SK-N-SH (cell line): ENCODE measurements around the gene MBNL2. TPM values are rescaled to one million over a fixed set of nuclear protein-coding genes. Genes with fewer than 3 reads are reported as not detected.
A peak's percentile ranks its signal among the peaks of the same experiment; 100 is the strongest.

Experiments used
- CTCF ChIA-PET: fragments of 300-600, 350-600 bp; formaldehyde crosslinking; extraction: SDS; loops from one replicate; lab custom pipeline; 2021; lab: Yijun Ruan, JAX
- POLR2A ChIA-PET: fragments of 350-600 bp; sonication (Branson Sonifier 250); formaldehyde crosslinking; extraction: SDS; loops from one replicate; lab custom pipeline; 2020; ENCODE audit warnings: antibody characterized with exemption, inconsistent platforms; lab: Yijun Ruan, JAX
- DNase-seq: peaks from one replicate; pipeline ENCODE4 v3.0.0; 2012
- H2AFZ ChIP-seq: fragments of 200-600 bp; sonication (generic); 2 replicates; pipeline ENCODE4 v1.8.1; 2016; ENCODE audit warnings: antibody characterized with exemption, mild to moderate bottlenecking, low read depth
- H3F3A ChIP-seq: fragments of 200-600 bp; sonication (generic); replicated peaks from 2 replicates; pipeline ENCODE3; 2016; ENCODE audit warnings: antibody characterized with exemption, mild to moderate bottlenecking; ENCODE audit not compliant: insufficient read depth
- H3K27ac ChIP-seq, 2 experiments: fragments of 200-500 bp in 1 of 2; fragments of 200-600 bp in 1 of 2; sonication (Bioruptor generic) in 1 of 2; sonication (generic), shearing (Covaris generic) in 1 of 2; 2 replicates each; pipeline versions ENCODE4 v1.5.1 to v1.6.1; 2014 to 2016; ENCODE audit warnings: low read depth in 2 of 2, inconsistent platforms in 1 of 2, low read length in 1 of 2, mild to moderate bottlenecking in 1 of 2, mixed read lengths in 1 of 2
- H3K27me3 ChIP-seq: fragments of 200-600 bp; sonication (generic), shearing (Covaris generic); 2 replicates; pipeline ENCODE4 v1.6.1; 2016; ENCODE audit warnings: mixed run types; ENCODE audit not compliant: insufficient read depth
- H3K36me3 ChIP-seq, 2 experiments: fragments of 200-500 bp in 1 of 2; fragments of 200-600 bp in 1 of 2; sonication (Bioruptor generic) in 1 of 2; sonication (generic) in 1 of 2; replicated peaks in 1 of 2; 2 replicates each; pipeline versions ENCODE3 to v1.5.1; 2014 to 2016; ENCODE audit warnings: low read length in 1 of 2, mild to moderate bottlenecking in 1 of 2; ENCODE audit not compliant: insufficient read depth in 2 of 2, control insufficient read depth in 1 of 2
- H3K4me1 ChIP-seq, 2 experiments: fragments of 200-500 bp in 1 of 2; fragments of 200-600 bp in 1 of 2; sonication (Bioruptor generic) in 1 of 2; sonication (generic), shearing (Covaris generic) in 1 of 2; 2 replicates each; pipeline versions ENCODE4 v1.5.1 to v1.6.1; 2014 to 2016; ENCODE audit warnings: low read depth in 1 of 2, low read length in 1 of 2, mixed run types in 1 of 2; ENCODE audit not compliant: insufficient read depth in 2 of 2, control insufficient read depth in 1 of 2
- H3K4me2 ChIP-seq: fragments of 200-600 bp; sonication (generic), shearing (Covaris generic); 2 replicates; pipeline ENCODE4 v1.6.1; 2017; ENCODE audit warnings: mixed run types
- H3K4me3 ChIP-seq, 2 experiments: fragments of 200-500 bp in 1 of 2; fragments of 200-600 bp in 1 of 2; sonication (Bioruptor generic) in 1 of 2; sonication (generic), shearing (Covaris generic) in 1 of 2; 2 replicates each; pipeline versions ENCODE4 v1.5.1 to v1.8.1; 2014 to 2016; ENCODE audit warnings: low read depth in 2 of 2, inconsistent platforms in 1 of 2, low read length in 1 of 2, mild to moderate bottlenecking in 1 of 2, mixed read lengths in 1 of 2, moderate library complexity in 1 of 2
- H3K79me2 ChIP-seq: fragments of 200-600 bp; sonication (generic); 2 replicates; pipeline ENCODE4 v1.8.1; 2017; ENCODE audit warnings: mild to moderate bottlenecking; ENCODE audit not compliant: insufficient read depth
- H3K9ac ChIP-seq: fragments of 200-600 bp; sonication (generic); 2 replicates; pipeline ENCODE4 v1.6.1; 2017; ENCODE audit warnings: mixed run types
- H3K9me2 ChIP-seq: fragments of 200-600 bp; sonication (generic); 2 replicates; pipeline ENCODE4 v1.6.1; 2017; ENCODE audit warnings: mixed run types
- H3K9me3 ChIP-seq: fragments of 200-600 bp; sonication (generic); 2 replicates; pipeline ENCODE4 v1.6.1; 2017; ENCODE audit warnings: mixed run types, mild to moderate bottlenecking, moderate library complexity
- H4K20me1 ChIP-seq: fragments of 200-600 bp; sonication (generic); 2 replicates; pipeline ENCODE4 v1.6.1; 2017; ENCODE audit warnings: mild to moderate bottlenecking, mixed run types; ENCODE audit not compliant: insufficient read depth
- ELF1 ChIP-seq: IDR thresholded peaks from 2 replicates; pipeline ENCODE4 v1.4.0; 2012
- FOSL2 ChIP-seq: IDR thresholded peaks from 2 replicates; pipeline ENCODE4 v1.4.0; 2012; ENCODE audit warnings: low read depth, mild to moderate bottlenecking, moderate library complexity, borderline replicate concordance
- MXI1 ChIP-seq: IDR thresholded peaks from 2 replicates; pipeline ENCODE4 v1.6.1; 2012; ENCODE audit warnings: mild to moderate bottlenecking, low read depth, low read length, improper control_type of control experiment
- NFIC ChIP-seq: IDR thresholded peaks from 2 replicates; pipeline ENCODE4 v1.4.0; 2012; ENCODE audit warnings: borderline replicate concordance
- POLR2AphosphoS5 ChIP-seq: IDR thresholded peaks from 2 replicates; pipeline ENCODE4 v1.6.1; 2012; ENCODE audit warnings: low read depth, low read length
- RCOR1 ChIP-seq: fragments of 150-350 bp; IDR thresholded peaks from 2 replicates; pipeline ENCODE4 v1.6.1; 2017; ENCODE audit warnings: antibody characterized with exemption, low read length
- TEAD4 ChIP-seq: IDR thresholded peaks from 2 replicates; pipeline ENCODE4 v1.4.0; 2012; ENCODE audit warnings: mild to moderate bottlenecking, borderline replicate concordance; ENCODE audit not compliant: insufficient read depth
- USF1 ChIP-seq: IDR thresholded peaks from 2 replicates; pipeline ENCODE4 v1.4.0; 2012; ENCODE audit warnings: low read depth, borderline replicate concordance
- WGBS: methylation state at CpG from one replicate; pipeline ENCODE4 v1.1.6; 2017; ENCODE audit warnings: low lambda C conversion rate; 5-methylcytosine and 5-hydroxymethylcytosine counted together
- polyA plus RNA-seq, 3 experiments: library from polyadenylated mRNA; depleted of rRNA; stranded (reverse); fragments of >200 nt; gene quantifications; 2 replicates each; pipeline ENCODE4 v1.2.3, GENCODE V29; 2012
- TF ChIP-seq, protein P1 (sequence below): IDR thresholded peaks from 2 replicates; pipeline ENCODE4 v1.6.1; 2012; ENCODE audit warnings: mild to moderate bottlenecking, low read depth, low read length, moderate library complexity
- TF ChIP-seq, protein P2 (sequence below): fragments of 150-350 bp; IDR thresholded peaks from 2 replicates; pipeline ENCODE4 v1.6.1; 2017; ENCODE audit warnings: antibody characterized with exemption, low read length, low read depth, borderline replicate concordance

Gene MBNL2
- polyA plus RNA-seq, 1 of the 3 experiments (the other 2 are of a cell fraction) = 24.5 TPM

GRCh38 chr13:97367016-97367822 lies 145.1 kb downstream of the MBNL2 start:
- ChIA-PET POLR2A (no interaction called here), CTCF (interaction anchor here (0.7 to 18.2 kb wide), 4 partner anchors 8 to 270 kb away, joined by 3 to 222 read pairs (median 7); no protein-coding TSS in a partner anchor)
- Histone ChIP-seq H3K9me2 (no peaks in the 10 kb centered on the region), H2AFZ (no peak overlapping the region), H3K4me1 (peaks cover 0 to 4% of the 10 kb centered on the region in 2 experiments; a peak in 1 of 4 replicates), H4K20me1 (peaks cover 4% of the 10 kb centered on the region; the same call in 1 of the 2 replicates), H3K79me2 (peaks cover 55% of the 10 kb centered on the region), H3K27me3 (no peaks in the 10 kb centered on the region), H3K9ac (no peak overlapping the region), H3K4me3 (no peak overlapping the region), H3K36me3 (peaks cover 72 to 95% of the 10 kb centered on the region in 2 experiments), H3K9me3 (no peaks in the 10 kb centered on the region), H3K4me2 (no peak overlapping the region), H3K27ac (peak overlapping the region in 1 of 2 experiments; percentile 26; a peak in 1 of 4 replicates), H3F3A (peaks cover 21% of the 10 kb centered on the region)
- DNase-seq = no peak
- TF ChIP-seq FOSL2 (peak; percentile 25; the same call in 1 of the 2 replicates), MXI1 (no peak), ELF1 (no peak), TEAD4 (no peak)
- TF ChIP-seq, protein P1, sequence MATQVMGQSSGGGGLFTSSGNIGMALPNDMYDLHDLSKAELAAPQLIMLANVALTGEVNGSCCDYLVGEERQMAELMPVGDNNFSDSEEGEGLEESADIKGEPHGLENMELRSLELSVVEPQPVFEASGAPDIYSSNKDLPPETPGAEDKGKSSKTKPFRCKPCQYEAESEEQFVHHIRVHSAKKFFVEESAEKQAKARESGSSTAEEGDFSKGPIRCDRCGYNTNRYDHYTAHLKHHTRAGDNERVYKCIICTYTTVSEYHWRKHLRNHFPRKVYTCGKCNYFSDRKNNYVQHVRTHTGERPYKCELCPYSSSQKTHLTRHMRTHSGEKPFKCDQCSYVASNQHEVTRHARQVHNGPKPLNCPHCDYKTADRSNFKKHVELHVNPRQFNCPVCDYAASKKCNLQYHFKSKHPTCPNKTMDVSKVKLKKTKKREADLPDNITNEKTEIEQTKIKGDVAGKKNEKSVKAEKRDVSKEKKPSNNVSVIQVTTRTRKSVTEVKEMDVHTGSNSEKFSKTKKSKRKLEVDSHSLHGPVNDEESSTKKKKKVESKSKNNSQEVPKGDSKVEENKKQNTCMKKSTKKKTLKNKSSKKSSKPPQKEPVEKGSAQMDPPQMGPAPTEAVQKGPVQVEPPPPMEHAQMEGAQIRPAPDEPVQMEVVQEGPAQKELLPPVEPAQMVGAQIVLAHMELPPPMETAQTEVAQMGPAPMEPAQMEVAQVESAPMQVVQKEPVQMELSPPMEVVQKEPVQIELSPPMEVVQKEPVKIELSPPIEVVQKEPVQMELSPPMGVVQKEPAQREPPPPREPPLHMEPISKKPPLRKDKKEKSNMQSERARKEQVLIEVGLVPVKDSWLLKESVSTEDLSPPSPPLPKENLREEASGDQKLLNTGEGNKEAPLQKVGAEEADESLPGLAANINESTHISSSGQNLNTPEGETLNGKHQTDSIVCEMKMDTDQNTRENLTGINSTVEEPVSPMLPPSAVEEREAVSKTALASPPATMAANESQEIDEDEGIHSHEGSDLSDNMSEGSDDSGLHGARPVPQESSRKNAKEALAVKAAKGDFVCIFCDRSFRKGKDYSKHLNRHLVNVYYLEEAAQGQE = no peak
- 80% methylated on average over 15 of the region's 15 CpGs for WGBS

GRCh38 chr13:97369261-97369893 lies 147.2 kb downstream of the MBNL2 start:
- Histone ChIP-seq H3K27ac (peak overlapping the region in 1 of 2 experiments; percentile 31; a peak in 2 of 4 replicates), H3K4me1 (no peaks in the 10 kb centered on the region), H3K9me2 (no peaks in the 10 kb centered on the region), H3K4me3 (0 out of 4 replicates have a peak overlapping the region, but pooled peaks of 1 of the 2 experiments have one; percentile 5), H3K9ac (no peak overlapping the region), H2AFZ (no peak overlapping the region), H3K36me3 (peaks cover 71 to 80% of the 10 kb centered on the region in 2 experiments), H3K4me2 (no peak overlapping the region), H3K9me3 (no peaks in the 10 kb centered on the region), H3F3A (peaks cover 19% of the 10 kb centered on the region), H3K27me3 (no peaks in the 10 kb centered on the region), H4K20me1 (peaks cover 4% of the 10 kb centered on the region; the same call in 1 of the 2 replicates), H3K79me2 (peaks cover 42% of the 10 kb centered on the region)
- DNase-seq = no peak
- TF ChIP-seq POLR2AphosphoS5 = 0 out of 2 replicates have a peak, but pooled peaks have one; percentile 5
- no peak for TF ChIP-seq NFIC
- TF ChIP-seq RCOR1 = no peak
- TF ChIP-seq USF1 = no peak
- TF ChIP-seq, protein P2, sequence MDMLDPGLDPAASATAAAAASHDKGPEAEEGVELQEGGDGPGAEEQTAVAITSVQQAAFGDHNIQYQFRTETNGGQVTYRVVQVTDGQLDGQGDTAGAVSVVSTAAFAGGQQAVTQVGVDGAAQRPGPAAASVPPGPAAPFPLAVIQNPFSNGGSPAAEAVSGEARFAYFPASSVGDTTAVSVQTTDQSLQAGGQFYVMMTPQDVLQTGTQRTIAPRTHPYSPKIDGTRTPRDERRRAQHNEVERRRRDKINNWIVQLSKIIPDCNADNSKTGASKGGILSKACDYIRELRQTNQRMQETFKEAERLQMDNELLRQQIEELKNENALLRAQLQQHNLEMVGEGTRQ = no peak
- POLR2A ChIA-PET = no interaction called here
- 84% methylated on average over 4 of the region's 4 CpGs for WGBS
- CTCF ChIA-PET = interaction anchor here (0.8 to 18.2 kb wide), 3 partner anchors 10 to 259 kb away, joined by 3 to 222 read pairs (median 9); no protein-coding TSS in a partner anchor
